ENCODE data around the gene RAET1L. TPM values are rescaled to one million over a fixed set of nuclear protein-coding genes. Genes with fewer than 3 reads are reported as not detected.

Gene RAET1L, protein sequence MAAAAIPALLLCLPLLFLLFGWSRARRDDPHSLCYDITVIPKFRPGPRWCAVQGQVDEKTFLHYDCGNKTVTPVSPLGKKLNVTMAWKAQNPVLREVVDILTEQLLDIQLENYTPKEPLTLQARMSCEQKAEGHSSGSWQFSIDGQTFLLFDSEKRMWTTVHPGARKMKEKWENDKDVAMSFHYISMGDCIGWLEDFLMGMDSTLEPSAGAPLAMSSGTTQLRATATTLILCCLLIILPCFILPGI
- total RNA-seq: not detected in 2 replicates

DNA sequence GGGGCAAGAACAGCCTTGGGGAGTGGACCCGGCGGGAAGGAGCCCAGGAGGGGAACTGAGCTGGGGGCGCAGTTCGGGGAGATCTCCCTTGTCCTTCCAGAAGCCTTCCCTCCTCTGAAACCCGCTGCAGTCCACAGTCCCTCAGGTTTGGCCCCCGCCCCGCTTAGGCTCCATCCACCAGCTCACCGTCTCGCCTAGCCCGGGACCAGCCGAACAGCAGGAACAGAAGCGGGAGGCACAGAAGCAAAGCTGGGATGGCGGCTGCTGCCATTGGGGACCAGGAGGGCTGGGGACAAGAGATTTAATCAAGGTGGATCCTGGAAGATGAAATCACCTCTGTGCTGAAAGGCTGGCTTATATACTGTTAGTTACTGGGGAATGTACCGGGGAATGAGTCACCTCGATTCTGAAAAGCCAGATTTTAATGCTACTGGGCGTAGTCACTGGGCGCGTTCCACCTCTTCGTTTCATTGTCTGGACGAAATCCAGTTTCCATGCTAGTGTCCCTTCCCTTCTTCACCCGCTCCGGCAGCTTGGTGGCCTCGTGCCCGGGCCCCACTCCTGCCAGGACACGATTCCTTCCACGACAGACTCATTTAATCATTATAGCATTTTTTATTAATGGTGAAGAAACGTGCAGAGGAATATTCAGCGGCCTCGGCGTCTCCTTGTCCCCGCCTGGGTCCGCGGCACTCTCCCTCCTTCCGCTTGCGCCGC, at the start of gene RAET1L:
Gene RAET1L (minus strand): TSS at position 332 of the 717 bp plus-strand sequence. CDS start 61 bp downstream, at position 271.

DNA sequence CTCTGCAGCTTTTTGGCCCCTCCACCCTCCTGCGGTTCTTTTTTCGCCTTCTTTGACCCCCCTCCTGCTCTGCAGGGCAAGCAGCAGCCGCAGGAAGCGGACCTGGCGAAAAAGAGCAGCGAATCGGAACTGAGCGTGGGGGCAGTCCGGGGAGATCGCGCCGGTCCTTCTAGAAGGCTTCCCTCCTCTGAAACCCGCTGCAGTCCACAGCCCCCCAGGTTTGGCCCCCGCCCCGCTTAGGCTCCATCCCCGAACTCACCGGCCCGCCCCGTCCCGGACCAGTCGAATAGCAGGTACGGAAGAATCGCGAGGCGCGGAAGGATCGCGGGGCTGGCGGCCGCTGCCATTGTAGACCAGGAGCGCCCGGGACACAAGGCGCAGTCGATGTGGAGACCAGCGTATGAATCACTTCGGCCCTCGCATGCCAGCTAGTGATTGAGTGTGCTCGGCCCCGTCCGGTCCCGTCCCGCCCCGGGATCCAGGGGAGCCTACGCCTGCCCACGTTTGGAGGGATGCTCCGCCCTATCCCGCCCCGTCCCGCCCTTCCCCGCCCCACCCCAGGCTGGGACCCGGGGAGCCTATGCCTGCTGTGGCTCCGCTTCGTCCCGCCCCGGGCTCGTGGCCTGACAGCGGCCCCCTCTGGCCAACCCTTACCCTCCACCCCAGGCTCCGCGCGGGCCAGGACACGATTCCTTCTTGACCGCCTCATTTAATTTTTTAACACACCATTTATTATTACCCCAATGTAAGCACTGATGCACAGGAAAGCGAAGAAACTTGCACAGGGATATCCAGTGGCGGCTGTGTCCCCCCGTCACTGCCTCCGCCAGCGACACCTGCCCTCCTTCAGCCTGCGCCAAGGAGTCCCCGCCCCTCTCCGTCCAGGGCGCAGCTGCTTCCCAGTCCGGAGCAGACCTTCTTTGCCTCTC, 43.7 kb upstream of the RAET1L start, which contains the start of gene ULBP3:
Gene ULBP3 (minus strand): TSS at position 402 of the 929 bp plus-strand sequence. CDS start 55 bp downstream, at position 347.

Other genes starting within 250 kb of the RAET1L start
- 6.8 and 32.0 TPM in 2 replicates for gene LRP11, start 161.2 kb downstream of the RAET1L start, total RNA-seq
- gene RAET1E, start 127.4 kb downstream of the RAET1L start, total RNA-seq: under 0.01 and 0.09 TPM in 2 replicates
- 0.18 and 0.56 TPM in 2 replicates for gene RAET1G, start 102.4 kb downstream of the RAET1L start, total RNA-seq
- gene ULBP2, start 83.5 kb downstream of the RAET1L start, total RNA-seq: 6.9 and 14.0 TPM in 2 replicates
- 0.09 and 1.1 TPM in 2 replicates for gene ULBP1, start 61.6 kb downstream of the RAET1L start, total RNA-seq
- gene ULBP3, start 43.6 kb upstream of the RAET1L start, total RNA-seq: 9.2 and 15.0 TPM in 2 replicates
- 0.47 TPM in 1 of 2 replicates, not detected in the other for gene PPP1R14C, start 117.5 kb upstream of the RAET1L start, total RNA-seq